Transverse colon (tissue), 4 donors: ENCODE data around the gene CRYAB.

Source experiments
- POLR2A ChIP-seq: fragments of 450-650 bp; IDR thresholded peaks from one replicate; pipeline ENCODE4 v1.6.1; 2016; ENCODE audit warnings: antibody characterized with exemption, mild to moderate bottlenecking, moderate library complexity
- POLR2AphosphoS5 ChIP-seq, 3 donors: sonication (generic); formaldehyde crosslinking; IDR thresholded peaks; one replicate each; pipeline ENCODE4 v1.6.1; 2016; ENCODE audit warnings: antibody characterized with exemption in 3 of 3
- TF ChIP-seq, protein P1 (sequence below), 5 experiments: fragments of 200-600 bp in 3 of 5; fragments of 450-650 bp in 2 of 5; sonication (generic) in 3 of 5; IDR thresholded peaks; 1 replicate in 2 of 5; 2 replicates in 3 of 5; pipeline ENCODE4 v1.5.1; 2016 to 2017; ENCODE audit warnings: antibody characterized with exemption in 5 of 5, inconsistent platforms in 3 of 5, mild to moderate bottlenecking in 2 of 5, moderate library complexity in 1 of 5

DNA sequence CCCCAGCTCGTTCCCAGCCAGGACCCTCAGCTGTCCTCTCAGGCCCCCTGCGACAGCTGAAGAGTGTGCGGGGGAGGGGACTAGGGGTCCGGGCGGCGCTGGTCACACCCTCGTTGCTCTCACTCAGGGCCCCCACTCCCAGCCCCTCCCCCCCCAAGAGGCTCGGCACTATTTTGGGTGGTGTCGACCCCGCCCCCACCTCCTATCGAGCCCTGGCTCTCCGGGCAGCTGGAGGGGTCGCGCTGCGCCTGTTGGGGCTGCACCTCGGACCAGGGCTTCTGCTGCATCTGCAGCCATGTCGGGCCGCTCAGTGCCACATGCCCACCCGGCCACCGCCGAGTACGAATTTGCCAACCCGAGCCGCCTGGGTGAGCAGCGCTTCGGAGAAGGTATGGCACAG is 965 bp upstream of the CRYAB start, which contains the start of gene HSPB2:
- TF ChIP-seq POLR2A (no peak), POLR2AphosphoS5 (IDR thresholded peaks at IDR 0.05) (no peak)
- TF ChIP-seq, protein P1, sequence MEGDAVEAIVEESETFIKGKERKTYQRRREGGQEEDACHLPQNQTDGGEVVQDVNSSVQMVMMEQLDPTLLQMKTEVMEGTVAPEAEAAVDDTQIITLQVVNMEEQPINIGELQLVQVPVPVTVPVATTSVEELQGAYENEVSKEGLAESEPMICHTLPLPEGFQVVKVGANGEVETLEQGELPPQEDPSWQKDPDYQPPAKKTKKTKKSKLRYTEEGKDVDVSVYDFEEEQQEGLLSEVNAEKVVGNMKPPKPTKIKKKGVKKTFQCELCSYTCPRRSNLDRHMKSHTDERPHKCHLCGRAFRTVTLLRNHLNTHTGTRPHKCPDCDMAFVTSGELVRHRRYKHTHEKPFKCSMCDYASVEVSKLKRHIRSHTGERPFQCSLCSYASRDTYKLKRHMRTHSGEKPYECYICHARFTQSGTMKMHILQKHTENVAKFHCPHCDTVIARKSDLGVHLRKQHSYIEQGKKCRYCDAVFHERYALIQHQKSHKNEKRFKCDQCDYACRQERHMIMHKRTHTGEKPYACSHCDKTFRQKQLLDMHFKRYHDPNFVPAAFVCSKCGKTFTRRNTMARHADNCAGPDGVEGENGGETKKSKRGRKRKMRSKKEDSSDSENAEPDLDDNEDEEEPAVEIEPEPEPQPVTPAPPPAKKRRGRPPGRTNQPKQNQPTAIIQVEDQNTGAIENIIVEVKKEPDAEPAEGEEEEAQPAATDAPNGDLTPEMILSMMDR (IDR thresholded peaks at IDR 0.05) = no peak
